Measurements from ENCODE around the gene RTN3.
A peak's percentile ranks its signal among the peaks of the same experiment; 100 is the strongest.

DNA sequence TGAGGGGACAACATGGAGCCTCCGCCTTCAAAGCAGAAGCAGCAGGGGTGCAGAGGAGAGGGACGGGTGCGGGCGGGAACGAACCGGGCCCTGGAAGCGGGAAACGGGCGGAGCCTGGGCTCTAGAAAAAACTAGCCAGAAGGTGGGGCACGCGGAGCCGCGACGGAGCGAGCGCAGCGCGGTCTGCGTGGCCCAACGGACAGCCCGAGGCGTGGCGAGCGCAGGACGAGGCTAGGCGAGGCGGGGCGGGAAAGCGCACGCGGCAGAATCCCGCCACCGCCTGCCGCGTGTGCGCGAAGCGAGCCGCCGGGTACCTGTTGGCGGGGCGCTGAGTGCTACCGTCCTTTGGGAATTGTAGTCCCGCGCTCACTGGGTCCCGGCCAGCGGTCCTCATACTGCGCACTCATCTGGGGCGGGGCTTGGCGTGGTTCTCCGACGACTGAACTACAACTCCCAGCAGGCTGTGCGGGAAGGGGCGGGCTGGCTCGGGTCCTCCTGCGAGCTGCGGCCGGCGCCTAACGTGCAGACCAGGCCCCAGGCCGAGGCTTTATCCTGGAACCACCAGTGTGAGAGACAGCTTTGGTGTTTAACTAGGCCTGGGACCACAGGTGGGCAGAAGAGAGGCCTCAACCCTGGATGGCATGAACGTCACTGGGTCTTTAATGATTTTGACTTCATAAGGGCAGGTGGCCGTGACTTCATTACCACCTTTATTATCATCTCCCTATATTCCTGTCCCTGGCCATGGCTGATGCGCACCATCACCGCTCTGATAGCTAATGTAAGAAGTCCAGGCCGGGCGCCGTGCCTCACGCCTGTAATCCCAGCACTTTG is 9.8 kb upstream of the RTN3 start, which contains the start of gene ATL3:
- TF ChIP-seq CTCF (conservative IDR thresholded peaks at IDR 0.05; ENCODE audit: low read depth, low read length) (0 out of 2 replicates have a peak, but pooled peaks have one; percentile 15), EZH2 (IDR thresholded peaks at IDR 0.05; ENCODE audit: borderline replicate concordance, low read depth, low read length, poor library complexity, severe bottlenecking) (no peak)
